Activated naive CD4-positive, alpha-beta T cell treated with anti-CD3 and anti-CD28 coated beads, Interleukin-2, amount 10 ng/mL, durations not matched to agents 7 days and 5 days (primary cell): ENCODE measurements around the gene FAM222A.
A peak's percentile ranks its signal among the peaks of the same experiment; 100 is the strongest.

Experiments
- CTCF ChIA-PET: fragments of 350-600 bp; sonication (Branson Sonifier 250); formaldehyde crosslinking; loops from one replicate; lab custom pipeline; 2021; ENCODE audit warnings: antibody characterized with exemption; lab: Charles Lee
- DNase-seq: peaks from one replicate; pipeline ENCODE4 v3.0.0-alpha.2; 2020
- H3K27ac Mint-ChIP-seq: one replicate; pipeline ENCODE4 v1.8.0; 2021; ENCODE audit warnings: mild to moderate bottlenecking, moderate library complexity, mixed read lengths
- H3K27me3 Mint-ChIP-seq: one replicate; pipeline ENCODE4 v1.8.0; 2021; ENCODE audit warnings: mild to moderate bottlenecking, mixed read lengths
- H3K36me3 Mint-ChIP-seq: one replicate; pipeline ENCODE4 v1.8.0; 2021; ENCODE audit warnings: mixed read lengths
- H3K4me1 Mint-ChIP-seq: one replicate; pipeline ENCODE4 v1.8.0; 2021; ENCODE audit warnings: mixed read lengths
- H3K4me3 Mint-ChIP-seq: one replicate; pipeline ENCODE4 v1.8.0; 2021; ENCODE audit warnings: mild to moderate bottlenecking, moderate library complexity, mixed read lengths
- H3K9me3 Mint-ChIP-seq: one replicate; pipeline ENCODE4 v1.8.0; 2021; ENCODE audit warnings: mixed read lengths

FAM222A gene

DNA sequence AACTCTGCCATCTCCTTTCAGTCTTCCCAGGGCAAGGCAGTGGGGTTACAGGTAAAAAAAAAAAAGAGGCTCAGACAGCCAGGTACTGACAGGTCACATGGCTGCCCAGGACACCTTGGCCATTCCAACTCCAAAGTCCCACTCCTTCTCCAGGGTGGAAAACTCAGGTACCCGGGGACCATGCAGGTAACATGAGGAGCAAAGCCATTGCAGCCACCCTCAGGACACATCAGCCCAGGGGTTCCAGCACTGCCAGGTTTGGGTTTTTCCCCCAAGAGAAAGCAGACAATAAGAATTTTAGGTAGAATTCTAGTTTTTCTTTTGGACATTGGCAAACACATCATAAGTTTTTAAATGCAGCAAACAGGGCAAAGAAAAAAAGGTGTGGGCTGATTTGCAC, 15.3 kb downstream of the FAM222A start:
- Mint-ChIP-seq H3K9me3 (no peaks in the 10 kb centered on the region), H3K27me3 (peaks cover 9% of the 10 kb centered on the region), H3K4me3 (no peak overlapping the region), H3K4me1 (no peaks in the 10 kb centered on the region), H3K27ac (no peak overlapping the region), H3K36me3 (no peaks in the 10 kb centered on the region)
- CTCF ChIA-PET, result no interaction called here
- DNase-seq, result no peak

GRCh38 chr12:109729371-109729781, 15.8 kb downstream of the FAM222A start:
- no peaks in the 10 kb centered on the region for H3K36me3 Mint-ChIP-seq
- peaks cover 14% of the 10 kb centered on the region for H3K27me3 Mint-ChIP-seq
- H3K9me3 Mint-ChIP-seq, result no peaks in the 10 kb centered on the region
- H3K4me3 Mint-ChIP-seq, result no peak overlapping the region
- no peaks in the 10 kb centered on the region for H3K4me1 Mint-ChIP-seq
- CTCF ChIA-PET, result no interaction called here
- DNase-seq, result peak; percentile 19
- H3K27ac Mint-ChIP-seq, result no peak overlapping the region

GRCh38 chr12:109729801-109730200, 16.2 kb downstream of the FAM222A start:
- peaks cover 18% of the 10 kb centered on the region for H3K27me3 Mint-ChIP-seq
- CTCF ChIA-PET, result no interaction called here
- no peak overlapping the region for H3K4me3 Mint-ChIP-seq
- H3K9me3 Mint-ChIP-seq, result no peaks in the 10 kb centered on the region
- no peaks in the 10 kb centered on the region for H3K4me1 Mint-ChIP-seq
- H3K27ac Mint-ChIP-seq, result no peak overlapping the region
- DNase-seq, result peak; percentile 5
- no peaks in the 10 kb centered on the region for H3K36me3 Mint-ChIP-seq

DNA sequence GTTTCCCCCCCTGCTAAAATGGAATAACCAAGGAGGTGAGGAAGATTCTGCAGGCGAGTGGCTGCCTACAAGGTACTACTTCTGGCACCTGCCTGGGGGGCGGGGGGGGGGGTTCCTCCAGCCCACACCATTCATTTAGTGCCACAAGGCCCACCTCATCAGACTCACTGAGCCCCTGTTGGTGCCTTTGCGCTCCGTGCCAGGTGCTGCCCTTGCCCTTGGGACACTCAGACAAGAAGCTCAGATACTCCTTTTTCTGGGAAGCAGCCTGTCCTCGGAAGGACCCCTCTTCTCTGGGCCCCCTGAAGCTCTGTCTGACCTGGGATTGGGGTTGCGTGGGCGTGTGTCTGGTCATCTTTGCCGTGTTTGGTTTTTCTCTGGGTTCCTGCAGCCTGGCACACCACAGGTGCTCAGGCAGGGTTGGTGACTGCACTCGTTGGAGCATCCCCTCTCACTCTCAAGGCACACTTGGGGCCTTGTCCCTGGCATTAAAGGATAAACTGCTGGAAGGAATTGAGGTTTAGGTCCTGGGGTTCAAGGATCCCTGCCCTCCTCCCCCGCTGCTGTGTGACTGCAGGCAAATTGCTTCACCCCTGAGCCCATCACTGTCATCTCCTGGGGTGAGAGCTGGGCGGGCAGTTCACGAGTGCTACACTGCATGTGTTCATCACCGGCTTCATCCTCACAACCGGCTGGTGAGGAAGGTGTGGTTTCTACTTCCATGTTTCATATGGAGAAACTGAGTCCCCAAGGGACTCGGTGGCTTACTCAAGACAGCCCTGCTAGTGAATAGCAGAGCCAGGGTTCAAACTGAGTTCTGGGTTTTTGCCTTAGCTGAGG, 16.9 kb downstream of the FAM222A start:
- Mint-ChIP-seq H3K27me3 (peaks cover 25% of the 10 kb centered on the region), H3K36me3 (no peaks in the 10 kb centered on the region), H3K4me3 (no peak overlapping the region), H3K4me1 (no peaks in the 10 kb centered on the region), H3K9me3 (no peaks in the 10 kb centered on the region), H3K27ac (no peak overlapping the region)
- CTCF ChIA-PET, result no interaction called here
- DNase-seq, result peak; percentile 10

DNA sequence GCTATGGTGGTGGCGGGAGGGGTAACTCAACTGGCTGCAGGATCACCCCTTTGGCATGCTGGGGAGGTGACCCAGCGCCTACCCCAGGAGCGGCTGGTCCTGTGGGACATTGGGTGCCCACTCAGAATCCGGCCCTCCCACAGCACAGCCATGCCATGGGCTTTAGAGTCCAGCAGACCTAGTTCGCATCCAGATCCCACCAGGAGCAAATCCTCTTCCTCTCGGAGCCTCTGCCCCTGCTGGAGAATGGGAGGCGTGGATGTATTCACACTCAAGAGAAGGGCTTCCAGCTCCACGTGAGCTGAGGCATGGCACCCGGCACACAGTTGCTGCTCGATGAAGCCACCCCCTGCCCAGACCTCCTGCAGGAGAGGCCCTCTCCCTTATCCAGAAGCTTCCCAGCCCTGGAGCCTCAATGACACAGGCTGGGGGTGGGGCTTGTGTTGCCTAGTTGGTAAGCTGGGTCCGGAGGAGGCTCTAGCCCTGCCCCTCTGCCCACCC, 17.7 kb downstream of the FAM222A start:
- peaks cover 32% of the 10 kb centered on the region for H3K27me3 Mint-ChIP-seq
- H3K36me3 Mint-ChIP-seq, result no peaks in the 10 kb centered on the region
- CTCF ChIA-PET, result no interaction called here
- no peak overlapping the region for H3K4me3 Mint-ChIP-seq
- peak; percentile 7 for DNase-seq
- no peaks in the 10 kb centered on the region for H3K4me1 Mint-ChIP-seq
- no peak overlapping the region for H3K27ac Mint-ChIP-seq
- H3K9me3 Mint-ChIP-seq, result no peaks in the 10 kb centered on the region

DNA sequence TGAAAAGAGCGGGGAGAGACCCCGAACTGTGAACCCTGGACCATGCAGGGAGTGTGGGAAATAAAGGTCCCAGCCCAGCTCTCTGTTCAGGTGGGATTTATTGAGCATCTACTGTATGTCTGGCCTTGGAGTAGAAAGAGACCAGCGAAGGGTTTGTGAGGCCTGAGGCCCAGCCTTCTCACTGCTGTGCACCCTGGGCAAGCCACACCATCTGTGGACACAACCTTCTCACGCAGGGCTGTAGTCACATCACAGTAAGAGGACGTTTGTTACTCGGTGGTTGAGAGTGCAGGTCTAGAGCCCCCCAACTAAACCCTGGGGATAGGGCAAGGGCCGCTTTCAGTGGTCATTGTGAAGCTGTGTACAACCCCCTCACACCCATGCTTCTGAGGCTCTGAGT, 18.2 kb downstream of the FAM222A start:
- CTCF ChIA-PET, result no interaction called here
- H3K36me3 Mint-ChIP-seq, result no peaks in the 10 kb centered on the region
- H3K27ac Mint-ChIP-seq, result no peak overlapping the region
- no peak overlapping the region for H3K4me3 Mint-ChIP-seq
- H3K27me3 Mint-ChIP-seq, result peaks cover 37% of the 10 kb centered on the region
- H3K4me1 Mint-ChIP-seq, result no peaks in the 10 kb centered on the region
- H3K9me3 Mint-ChIP-seq, result no peaks in the 10 kb centered on the region
- no peak for DNase-seq

DNA sequence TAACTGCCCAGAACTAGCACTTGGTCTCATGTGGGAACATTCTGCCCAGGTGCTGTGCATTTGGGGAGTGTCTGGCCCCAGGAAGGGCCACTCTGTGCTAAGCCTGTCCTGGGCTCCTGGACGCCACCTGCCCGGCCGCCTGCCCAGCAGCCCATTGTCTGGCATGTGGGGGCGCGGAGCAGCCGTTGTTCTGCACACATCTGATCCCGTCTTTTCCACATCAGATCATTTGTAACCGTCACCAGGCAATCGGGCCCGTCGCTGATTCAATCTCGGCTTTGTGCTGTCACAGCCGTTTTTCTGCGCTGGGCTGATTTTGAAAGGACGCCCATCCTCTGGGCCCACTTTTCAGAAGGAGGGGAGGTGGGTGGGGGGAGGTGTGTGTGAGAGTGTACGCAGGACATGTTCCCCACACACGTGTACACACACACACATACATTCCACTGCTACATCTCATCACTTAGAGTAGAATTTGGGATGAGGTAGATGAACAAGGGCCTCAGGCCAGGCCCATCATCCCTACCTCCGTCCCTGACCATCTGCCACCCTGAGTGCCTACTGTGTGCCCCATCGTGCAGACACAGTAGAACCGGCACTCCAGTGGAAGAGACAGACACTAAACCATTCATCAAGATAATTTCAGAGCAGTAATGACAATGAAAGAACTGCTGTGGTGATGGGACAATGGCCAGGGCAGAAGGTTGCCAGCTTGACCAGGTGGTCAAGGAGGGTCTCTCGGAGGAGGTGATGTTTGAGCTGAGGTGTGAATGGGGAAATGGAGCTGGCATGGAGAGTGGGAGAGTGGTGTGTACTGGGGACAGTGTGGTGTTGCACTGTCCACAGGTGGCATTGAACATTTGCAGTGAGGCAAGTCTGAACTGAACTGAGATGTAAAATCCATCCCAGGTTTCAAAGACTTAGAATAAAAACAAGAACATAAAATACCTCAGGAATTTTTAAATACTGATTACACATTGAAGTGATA, 19.0 kb downstream of the FAM222A start:
- H3K4me1 Mint-ChIP-seq, result no peaks in the 10 kb centered on the region
- H3K27me3 Mint-ChIP-seq, result peaks cover 37% of the 10 kb centered on the region
- peak; percentile 7 for DNase-seq
- H3K9me3 Mint-ChIP-seq, result no peaks in the 10 kb centered on the region
- H3K27ac Mint-ChIP-seq, result no peak overlapping the region
- no peaks in the 10 kb centered on the region for H3K36me3 Mint-ChIP-seq
- H3K4me3 Mint-ChIP-seq, result no peak overlapping the region
- CTCF ChIA-PET, result no interaction called here

- Mint-ChIP-seq H3K27me3 (peaks cover 50% of the 10 kb centered on the region), H3K4me3 (no peak overlapping the region), H3K4me1 (no peaks in the 10 kb centered on the region), H3K36me3 (no peaks in the 10 kb centered on the region), H3K27ac (no peak overlapping the region), H3K9me3 (no peaks in the 10 kb centered on the region)
- CTCF ChIA-PET, result no interaction called here
- DNase-seq, result peak; percentile 11
Measured at GRCh38 chr12:109734219-109735000, 20.8 kb downstream of the FAM222A start.

- no peaks in the 10 kb centered on the region for H3K36me3 Mint-ChIP-seq
Measured at GRCh38 chr12:109735051-109735521, 21.5 kb downstream of the FAM222A start.

GRCh38 chr12:109735825-109736551, 22.4 kb downstream of the FAM222A start:
- Mint-ChIP-seq H3K27me3 (peaks cover 61% of the 10 kb centered on the region), H3K4me3 (no peak overlapping the region), H3K36me3 (no peaks in the 10 kb centered on the region), H3K9me3 (no peaks in the 10 kb centered on the region), H3K4me1 (no peaks in the 10 kb centered on the region), H3K27ac (no peak overlapping the region)
- DNase-seq, result peak; percentile 3
- CTCF ChIA-PET, result no interaction called here

More at GRCh38 chr12:109735051-109735521, 21.5 kb downstream of the FAM222A start:
- Mint-ChIP-seq H3K9me3 (no peaks in the 10 kb centered on the region), H3K4me3 (no peak overlapping the region), H3K27me3 (peaks cover 56% of the 10 kb centered on the region), H3K27ac (no peak overlapping the region), H3K4me1 (no peaks in the 10 kb centered on the region)
- CTCF ChIA-PET, result no interaction called here
- DNase-seq, result peak; percentile 17

- no peak overlapping the region for H3K4me3 Mint-ChIP-seq
- CTCF ChIA-PET, result no interaction called here
- H3K27me3 Mint-ChIP-seq, result peaks cover 61% of the 10 kb centered on the region
- DNase-seq, result peak; percentile 53
- no peaks in the 10 kb centered on the region for H3K4me1 Mint-ChIP-seq
- H3K9me3 Mint-ChIP-seq, result no peaks in the 10 kb centered on the region
- H3K36me3 Mint-ChIP-seq, result no peaks in the 10 kb centered on the region
- no peak overlapping the region for H3K27ac Mint-ChIP-seq
Measured at GRCh38 chr12:109736552-109737108, 23.0 kb downstream of the FAM222A start.

DNA sequence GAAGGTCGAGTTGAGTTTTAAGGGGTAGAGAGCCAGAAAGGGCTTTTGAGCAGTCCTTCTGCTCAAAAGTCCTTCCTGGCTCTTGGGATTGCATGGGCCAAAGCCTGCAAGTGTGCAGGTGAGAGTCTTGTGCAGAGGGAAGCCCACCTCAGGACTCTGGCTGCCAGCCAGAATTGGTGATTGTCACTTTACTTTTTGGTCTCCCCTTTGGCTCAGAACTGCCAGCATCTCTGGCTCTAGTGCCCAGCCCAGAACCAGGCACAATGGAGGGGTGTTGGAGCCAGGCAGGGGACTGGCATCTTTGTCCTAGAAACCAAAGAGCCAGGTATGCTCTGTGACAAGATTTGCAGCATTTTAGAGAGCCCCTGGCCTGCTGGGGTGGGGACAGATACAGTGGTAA, 23.5 kb downstream of the FAM222A start:
- CTCF ChIA-PET, result no interaction called here
- Mint-ChIP-seq H3K4me1 (no peaks in the 10 kb centered on the region), H3K36me3 (no peaks in the 10 kb centered on the region), H3K9me3 (no peaks in the 10 kb centered on the region), H3K27ac (no peak overlapping the region), H3K4me3 (no peak overlapping the region), H3K27me3 (peaks cover 61% of the 10 kb centered on the region)
- DNase-seq, result no peak

GRCh38 chr12:109737631-109738030, 24.0 kb downstream of the FAM222A start:
- Mint-ChIP-seq H3K27me3 (peaks cover 61% of the 10 kb centered on the region), H3K4me3 (no peak overlapping the region), H3K9me3 (no peaks in the 10 kb centered on the region), H3K27ac (no peak overlapping the region), H3K36me3 (no peaks in the 10 kb centered on the region), H3K4me1 (no peaks in the 10 kb centered on the region)
- CTCF ChIA-PET, result no interaction called here
- DNase-seq, result peak; percentile 10
